Pancreas (tissue), 10 donors: ENCODE measurements around the gene POU5F2. TPM values are rescaled to one million over a fixed set of nuclear protein-coding genes. Genes with fewer than 3 reads are reported as not detected.

ENCODE experiments used
- ATAC-seq, 4 donors: fragments of 200-7000 bp; cut with Tn5 transposase; one replicate each; pipeline versions ENCODE4 v1.8.0 to v1.9.1; 2020; ENCODE audit warnings: mild to moderate bottlenecking in 4 of 4, moderate library complexity in 4 of 4
- DNase-seq, 6 donors: peaks; one replicate each; pipeline ENCODE4 v3.0.0-alpha.2; 2020
- FAIRE-seq: peaks from 2 replicates; lab custom pipeline; 2012; peaks lifted over from hg19 to GRCh38; lab: Jason Lieb, UNC
- H3K27ac ChIP-seq, 4 donors: fragments of 200-600 bp; sonication (generic); 1 replicate in 3 of 4; 2 replicates in 1 of 4; pipeline versions ENCODE4 v1.5.0 to v1.8.0; 2020
- H3K27me3 ChIP-seq, 4 donors: fragments of 200-600 bp; one replicate each; pipeline ENCODE4 v1.8.0; 2021
- H3K36me3 ChIP-seq, 3 donors: fragments of 200-600 bp; sonication (generic) in 1 of 3; one replicate each; pipeline versions ENCODE4 v1.5.0 to v1.8.0; 2020 to 2021
- H3K4me1 ChIP-seq, 3 donors: fragments of 200-600 bp; one replicate each; pipeline ENCODE4 v1.8.0; 2021
- H3K4me3 ChIP-seq, 4 donors: fragments of 200-600 bp; sonication (generic) in 2 of 4; one replicate each; pipeline versions ENCODE4 v1.5.0 to v1.8.0; 2020 to 2021
- H3K9me3 ChIP-seq, 4 donors: fragments of 200-600 bp; one replicate each; pipeline ENCODE4 v1.8.0; 2021
- CTCF ChIP-seq, 4 donors: fragments of 200-600 bp; sonication (generic) in 3 of 4; IDR thresholded peaks; one replicate each; pipeline versions ENCODE4 v1.5.0 to v1.8.0; 2021; ENCODE audit warnings: antibody characterized with exemption in 4 of 4
- WGBS, 2 donors: extraction: QIAGEN DNeasy Blood & Tissue Kit; methylation state at CpG; one replicate each; pipeline ENCODE4 v1.1.7; 2013; 5-methylcytosine and 5-hydroxymethylcytosine counted together
- intact Hi-C, 3 donors: fragments of 100-400 bp; cut with DNase I; formaldehyde crosslinking; loops; one replicate each; pipeline versions ENCODE4 v1.11.1 to v1.14.2; 2022
- polyA plus RNA-seq, 2 donors: library from polyadenylated mRNA; stranded (reverse); fragments of 200-250 nt; gene quantifications; one replicate each; pipeline ENCODE4 v1.2.3, GENCODE V29; 2013
- total RNA-seq, 6 donors: library from RNA; stranded (reverse); fragmentation: NEBNext Ultra II Directional in 4 of 6; extraction: Animal tissue kit (Norgen Biotek cat#: 25700) in 4 of 6; gene quantifications; one replicate each; pipeline versions ENCODE4 v1.2.1 to v1.2.4, GENCODE V29; 2021 to 2023
- donor health status: healthy with polysubstance abuse.
- donor health status: DM: no; HTN: no; CAD: no; lungs with moderate emphysema.
- donor health status: DM: no; HTN: no; CAD: no.
- donor health status: control.
- donor health status: control.
- donor health status: Bipolar disorder and iron deficiency.
- donor health status: DM: yes; HTN: yes; CAD: no.
- donor health status: DM: no; HTN: no; CAD: no.
- donor health status: DM: no; HTN: no; CAD: no.
- donor health status: DM: yes; HTN: yes; CAD: no.

The POU5F2 gene
- total and polyA plus RNA-seq, 8 donors: 0.05 to 1.2 (median 0.67) TPM

GRCh38 chr5:93721511-93721910 is 19.9 kb downstream of the POU5F2 start:
- 3 to 4% methylated on average over 1 of the region's 1 CpG for WGBS, 2 donors
- H3K36me3 ChIP-seq: no peaks in the 10 kb centered on the region
- H3K27ac ChIP-seq: no peak overlapping the region
- no peak for DNase-seq
- no peaks in the 10 kb centered on the region for H3K27me3 ChIP-seq
- H3K4me3 ChIP-seq: no peak overlapping the region
- no peak for FAIRE-seq
- intact Hi-C loops: no loop called here
- TF ChIP-seq CTCF (IDR thresholded peaks at IDR 0.05): no peak
- H3K9me3 ChIP-seq: no peaks in the 10 kb centered on the region
- ATAC-seq: no peak
- H3K4me1 ChIP-seq: peaks cover 0 to 3% (median 0%) of the 10 kb centered on the region in 3 donors

DNA sequence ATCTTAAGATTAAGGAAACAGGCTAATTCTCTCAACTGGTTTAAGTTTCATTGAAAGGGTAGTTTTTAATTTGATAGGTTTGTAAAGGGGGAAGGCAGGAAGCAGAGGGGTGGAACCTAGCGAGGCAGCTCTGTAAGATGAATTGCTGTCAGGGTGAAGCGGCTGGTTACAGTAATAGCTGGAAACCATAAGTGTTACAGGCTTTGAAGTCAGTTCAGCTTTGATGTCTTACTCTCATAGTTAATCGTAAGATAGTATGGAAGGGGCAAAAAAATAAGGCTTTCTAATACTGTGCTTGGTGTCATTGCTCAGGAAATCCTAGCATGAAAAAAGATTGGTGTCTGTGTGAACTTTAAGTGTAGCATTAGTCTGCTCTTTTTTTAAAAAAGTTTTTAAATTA is 20.3 kb downstream of the POU5F2 start:
- intact Hi-C loops: no loop called here
- H3K4me3 ChIP-seq: no peak overlapping the region
- H3K4me1 ChIP-seq: peaks cover 0 to 3% (median 0%) of the 10 kb centered on the region in 3 donors
- no peak for DNase-seq
- H3K27ac ChIP-seq: no peak overlapping the region
- no peak for ATAC-seq
- no peaks in the 10 kb centered on the region for H3K36me3 ChIP-seq
- H3K27me3 ChIP-seq: no peaks in the 10 kb centered on the region
- FAIRE-seq: no peak
- TF ChIP-seq CTCF (IDR thresholded peaks at IDR 0.05): no peak
- no peaks in the 10 kb centered on the region for H3K9me3 ChIP-seq
- WGBS, 2 donors: 92 to 94% methylated on average over 3 of the region's 3 CpGs

GRCh38 chr5:93717162-93717561 is 24.2 kb downstream of the POU5F2 start:
- H3K27ac ChIP-seq: no peak overlapping the region
- no peak overlapping the region for H3K4me3 ChIP-seq
- H3K27me3 ChIP-seq: no peaks in the 10 kb centered on the region
- peak; percentile 40 to 72 (median 67) for ATAC-seq
- FAIRE-seq: no peak
- H3K4me1 ChIP-seq: peaks cover 0 to 3% (median 0%) of the 10 kb centered on the region in 3 donors
- no peak for DNase-seq
- intact Hi-C loops: no loop called here
- 45 to 54% methylated on average over 4 of the region's 4 CpGs for WGBS, 2 donors
- no peaks in the 10 kb centered on the region for H3K9me3 ChIP-seq
- no peak for TF ChIP-seq CTCF (IDR thresholded peaks at IDR 0.05)
- no peaks in the 10 kb centered on the region for H3K36me3 ChIP-seq

DNA sequence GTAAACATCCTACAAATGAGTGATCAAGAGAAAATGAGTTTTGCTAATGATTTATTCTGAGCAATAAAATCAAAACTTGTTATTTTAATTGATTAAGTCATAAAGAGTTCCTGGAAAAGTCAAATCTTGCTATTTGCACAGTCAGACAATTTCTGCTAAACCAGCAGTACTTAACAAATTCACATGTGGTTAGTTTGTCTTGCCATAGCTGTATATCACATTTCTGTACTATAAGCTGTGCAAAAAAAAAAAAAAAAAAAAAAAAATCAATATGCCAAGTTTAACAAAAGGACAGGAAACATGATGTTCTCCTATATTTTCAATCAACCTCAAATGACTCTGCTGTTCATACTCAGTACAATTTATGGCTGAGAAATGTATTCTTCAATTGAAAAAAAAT is 24.9 kb downstream of the POU5F2 start:
- Histone ChIP-seq H3K36me3 (no peaks in the 10 kb centered on the region), H3K27ac (no peak overlapping the region), H3K27me3 (no peaks in the 10 kb centered on the region), H3K4me1 (peaks cover 0 to 3% (median 0%) of the 10 kb centered on the region in 3 donors), H3K4me3 (no peak overlapping the region), H3K9me3 (no peaks in the 10 kb centered on the region)
- FAIRE-seq (no peak), ATAC-seq (no peak), DNase-seq (no peak)
- intact Hi-C loops: no loop called here
- TF ChIP-seq CTCF (IDR thresholded peaks at IDR 0.05): no peak

- intact Hi-C loops: no loop called here
- no peaks in the 10 kb centered on the region for H3K36me3 ChIP-seq
- H3K4me3 ChIP-seq: no peak overlapping the region
- ATAC-seq (no peak), DNase-seq (no peak), FAIRE-seq (no peak)
- no peaks in the 10 kb centered on the region for H3K27me3 ChIP-seq
- no peaks in the 10 kb centered on the region for H3K9me3 ChIP-seq
- H3K4me1 ChIP-seq: peaks cover 0 to 3% (median 0%) of the 10 kb centered on the region in 3 donors
- no peak for TF ChIP-seq CTCF (IDR thresholded peaks at IDR 0.05)
- H3K27ac ChIP-seq: no peak overlapping the region
- WGBS, 2 donors: 82 to 88% methylated on average over 1 of the region's 1 CpG
Measured at GRCh38 chr5:93715761-93716160, 25.6 kb downstream of the POU5F2 start.
